HG03280 (cell line): ENCODE results near the gene FOXQ1.

Experiments used
- ATAC-seq: cut with Tn5 transposase; IDR thresholded peaks from one replicate; pipeline ENCODE4 v1.9.1; 2021; ENCODE audit warnings: mild to moderate bottlenecking, moderate library complexity; ENCODE audit not compliant: unreplicated experiment

The FOXQ1 gene, protein sequence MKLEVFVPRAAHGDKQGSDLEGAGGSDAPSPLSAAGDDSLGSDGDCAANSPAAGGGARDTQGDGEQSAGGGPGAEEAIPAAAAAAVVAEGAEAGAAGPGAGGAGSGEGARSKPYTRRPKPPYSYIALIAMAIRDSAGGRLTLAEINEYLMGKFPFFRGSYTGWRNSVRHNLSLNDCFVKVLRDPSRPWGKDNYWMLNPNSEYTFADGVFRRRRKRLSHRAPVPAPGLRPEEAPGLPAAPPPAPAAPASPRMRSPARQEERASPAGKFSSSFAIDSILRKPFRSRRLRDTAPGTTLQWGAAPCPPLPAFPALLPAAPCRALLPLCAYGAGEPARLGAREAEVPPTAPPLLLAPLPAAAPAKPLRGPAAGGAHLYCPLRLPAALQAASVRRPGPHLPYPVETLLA

DNA sequence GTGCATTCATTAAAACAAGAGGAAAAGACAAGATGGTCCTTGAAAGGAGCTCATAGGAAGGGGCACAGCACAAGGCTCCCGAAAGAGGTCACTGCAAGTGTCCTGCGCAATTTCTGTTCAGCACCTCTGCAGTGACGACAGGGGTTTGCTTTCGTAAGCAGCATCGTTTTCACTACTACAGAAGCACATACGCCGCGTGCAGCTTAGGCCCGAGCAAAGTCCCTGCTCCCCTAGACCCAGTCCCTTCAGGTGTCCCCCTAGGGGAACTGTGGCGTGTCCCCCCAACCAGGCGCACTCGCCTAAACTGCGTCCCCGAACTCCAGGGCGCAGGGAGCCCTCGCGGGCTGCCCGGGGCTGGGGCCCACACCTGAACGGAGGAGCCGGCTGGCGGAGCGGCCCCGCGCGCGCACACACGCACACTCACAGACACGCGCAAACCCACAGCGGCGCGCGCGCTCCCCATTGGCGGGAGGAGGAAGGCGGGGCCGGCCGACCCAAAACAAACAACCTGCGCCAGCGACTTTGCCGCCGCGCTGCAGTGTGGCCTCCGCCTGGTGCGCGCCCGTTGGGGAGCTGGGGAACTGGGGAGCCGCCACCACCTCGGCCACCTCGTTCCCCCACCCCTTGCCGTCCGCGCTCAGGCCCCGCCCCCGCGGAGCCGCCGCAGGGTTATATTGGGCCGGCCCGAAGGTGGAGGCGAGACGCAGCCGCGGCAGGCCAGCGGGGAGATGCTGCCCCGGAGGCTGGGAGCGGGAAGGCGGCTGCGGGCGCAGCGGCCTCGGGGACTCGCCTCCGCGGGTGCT is at the start of gene FOXQ1:
Gene FOXQ1 (plus strand): TSS at position 699 of the 803 bp plus-strand sequence. CDS start 607 bp downstream, outside the sequence.
- ATAC-seq, result no peak

DNA sequence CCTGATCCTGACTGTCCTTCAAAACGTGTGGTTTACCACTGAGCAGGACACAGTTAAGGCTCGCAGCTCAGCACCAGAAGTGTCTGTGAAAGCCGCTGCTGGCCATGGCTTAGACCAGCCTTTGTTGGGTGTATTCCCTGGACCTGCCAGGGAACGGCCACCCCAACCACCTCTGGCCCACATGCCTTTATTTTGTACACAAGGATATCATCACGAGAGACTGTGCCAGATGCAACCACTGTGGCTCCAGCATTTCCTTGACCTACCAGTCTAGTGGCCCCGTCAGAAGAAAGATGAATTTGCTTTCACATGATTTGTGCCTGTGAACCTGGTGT is 49.2 kb upstream of the FOXQ1 start:
- ATAC-seq, result no peak

DNA sequence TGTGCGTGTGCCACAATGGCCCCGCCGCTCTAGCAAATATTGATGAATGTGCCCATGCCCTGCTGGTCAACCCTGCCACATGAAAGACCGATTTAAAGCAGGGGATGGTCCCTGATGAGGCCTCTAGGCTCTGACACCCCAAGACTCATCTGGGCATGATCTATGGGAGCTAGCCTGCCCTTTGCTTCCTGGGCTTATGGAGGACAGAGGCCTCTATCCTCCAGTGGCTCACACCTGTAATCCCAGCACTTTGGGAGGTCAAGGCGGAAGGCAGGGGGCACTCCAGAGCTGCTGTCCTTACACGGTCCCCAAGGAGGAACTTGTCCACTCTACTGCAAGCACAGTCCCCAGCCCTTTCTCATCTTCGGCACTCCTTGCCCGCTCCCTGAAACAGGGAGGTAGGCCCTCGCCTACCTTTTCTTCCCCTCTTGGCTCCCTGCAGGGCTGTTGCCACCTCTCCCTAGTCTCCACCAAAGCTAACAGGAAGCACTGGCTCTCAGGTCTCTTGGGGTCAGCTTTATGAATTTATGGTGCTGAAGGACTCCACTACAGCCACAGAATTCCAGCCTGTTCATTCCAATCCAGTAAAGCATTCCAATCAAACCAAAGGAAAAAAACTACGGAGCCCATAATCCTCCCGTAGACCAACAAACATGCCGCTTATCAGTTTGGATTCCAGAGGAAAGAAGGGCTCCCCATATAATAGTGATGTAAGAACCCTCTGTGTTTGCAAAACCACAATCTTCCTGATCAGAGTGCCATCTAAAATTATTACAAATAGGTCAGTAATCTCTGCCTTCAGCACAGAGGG is 48.7 kb upstream of the FOXQ1 start:
- ATAC-seq, result no peak

DNA sequence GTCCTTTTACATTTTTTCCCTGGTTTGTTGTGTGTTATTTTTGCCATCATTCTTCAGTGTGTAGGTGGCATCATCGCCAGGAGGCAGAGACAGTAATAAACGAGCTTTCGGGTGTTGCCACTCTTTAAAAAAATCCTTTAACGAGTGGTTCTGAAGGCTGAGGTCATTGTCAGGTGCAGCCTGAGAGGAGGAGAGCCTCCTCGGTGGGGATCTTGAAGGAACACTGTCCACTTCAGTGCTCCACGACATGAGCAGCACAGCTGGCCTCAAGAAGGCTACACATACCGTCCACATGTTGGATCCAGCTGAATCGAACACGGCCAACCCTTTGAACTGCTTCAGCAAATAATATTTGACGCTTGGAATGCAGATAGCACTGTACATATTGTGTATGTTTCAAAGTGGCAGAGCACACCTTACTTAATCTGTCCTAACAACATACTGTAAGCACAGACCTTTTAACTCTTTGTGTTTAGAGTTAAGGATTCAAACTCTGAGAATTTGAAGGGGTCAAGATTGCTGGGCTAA is 48.0 kb upstream of the FOXQ1 start:
- no peak for ATAC-seq

DNA sequence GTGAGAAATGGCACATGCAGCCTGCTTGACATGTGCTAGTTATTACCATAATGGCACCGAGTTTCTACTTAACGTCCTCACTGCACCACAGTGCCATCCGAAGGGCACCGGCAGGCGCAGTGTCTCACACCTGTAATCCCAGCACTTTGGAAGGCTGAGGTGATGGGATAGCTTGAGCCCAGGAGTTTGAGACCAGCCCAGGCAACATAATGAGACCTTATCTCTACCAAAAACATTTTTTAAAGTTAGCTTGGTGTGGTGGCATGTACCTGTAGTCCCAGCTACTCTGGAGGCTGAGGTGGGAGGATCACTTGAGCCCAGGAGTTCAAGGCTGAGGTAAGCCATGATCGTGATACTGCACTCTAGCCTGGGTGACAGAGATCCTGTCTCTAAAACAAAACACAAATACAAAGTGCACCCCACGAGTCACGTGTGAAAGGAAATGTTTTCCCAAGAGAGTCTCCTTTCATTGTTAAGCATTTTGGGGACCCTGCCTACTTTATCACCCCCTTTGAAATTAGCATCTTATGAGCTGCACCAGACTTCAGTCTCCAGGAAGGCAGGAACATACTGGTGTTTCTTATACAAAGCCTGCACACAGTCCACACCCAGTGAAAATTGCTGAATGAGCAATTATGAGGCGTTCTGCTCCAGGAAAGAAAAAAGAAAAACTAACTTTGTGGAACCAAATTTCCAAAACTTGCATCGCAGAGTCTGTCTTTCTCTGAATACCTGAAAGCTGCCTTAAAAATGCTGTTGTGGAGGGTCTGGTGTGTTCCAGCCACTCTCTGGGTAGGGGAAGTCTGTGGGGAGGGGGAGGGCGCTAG is 47.1 kb upstream of the FOXQ1 start:
- ATAC-seq, result no peak

DNA sequence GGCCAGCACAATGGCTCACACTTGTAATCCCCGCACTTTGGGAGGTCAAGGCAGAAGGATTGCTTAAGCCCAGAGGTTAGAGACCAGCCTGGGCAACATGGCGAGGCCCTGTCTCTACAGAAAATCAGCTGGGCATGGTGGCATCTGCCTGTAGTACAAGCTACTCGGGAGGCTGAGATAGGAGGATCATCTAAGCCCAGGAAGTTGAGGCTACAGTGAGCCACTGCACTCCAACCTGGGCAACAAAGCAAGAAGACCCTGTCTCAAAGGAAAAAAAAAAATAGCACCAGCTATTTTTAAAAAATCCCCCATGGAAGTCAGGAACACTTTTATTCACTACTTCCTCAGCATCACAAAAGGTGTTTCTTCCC is 45.2 kb upstream of the FOXQ1 start:
- no peak for ATAC-seq

DNA sequence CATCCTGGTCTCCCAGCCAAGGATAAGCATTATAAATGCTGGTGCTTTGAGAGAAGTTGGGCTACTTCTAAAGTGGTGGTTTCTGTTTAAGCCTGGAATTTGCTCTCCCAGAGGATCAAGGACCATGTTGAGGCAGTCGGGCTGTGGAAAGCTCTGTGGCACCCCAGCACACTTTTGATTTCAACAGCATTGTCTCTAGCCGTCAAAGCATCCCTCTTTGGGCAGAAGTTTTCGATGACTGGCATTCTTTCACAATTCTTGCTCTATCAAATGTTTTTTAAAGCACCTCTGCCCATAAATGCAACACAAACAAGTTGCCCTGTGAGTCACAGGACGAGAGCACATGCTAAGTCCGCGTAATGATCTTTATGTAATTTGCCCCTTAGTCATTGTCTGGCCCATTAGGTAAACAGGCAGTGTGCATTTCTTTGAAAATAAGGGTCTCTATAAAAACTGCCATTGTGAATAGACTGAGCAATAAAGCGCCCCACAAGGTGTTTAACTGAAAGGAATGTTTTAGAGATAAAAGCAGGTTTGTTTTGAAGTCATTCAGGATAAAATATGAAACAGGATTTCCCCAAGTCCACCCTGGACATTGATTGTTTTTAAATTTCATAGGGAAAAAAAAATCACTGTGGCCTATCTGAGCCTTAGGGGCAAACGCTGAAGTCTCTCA is 44.7 kb upstream of the FOXQ1 start:
- no peak for ATAC-seq

DNA sequence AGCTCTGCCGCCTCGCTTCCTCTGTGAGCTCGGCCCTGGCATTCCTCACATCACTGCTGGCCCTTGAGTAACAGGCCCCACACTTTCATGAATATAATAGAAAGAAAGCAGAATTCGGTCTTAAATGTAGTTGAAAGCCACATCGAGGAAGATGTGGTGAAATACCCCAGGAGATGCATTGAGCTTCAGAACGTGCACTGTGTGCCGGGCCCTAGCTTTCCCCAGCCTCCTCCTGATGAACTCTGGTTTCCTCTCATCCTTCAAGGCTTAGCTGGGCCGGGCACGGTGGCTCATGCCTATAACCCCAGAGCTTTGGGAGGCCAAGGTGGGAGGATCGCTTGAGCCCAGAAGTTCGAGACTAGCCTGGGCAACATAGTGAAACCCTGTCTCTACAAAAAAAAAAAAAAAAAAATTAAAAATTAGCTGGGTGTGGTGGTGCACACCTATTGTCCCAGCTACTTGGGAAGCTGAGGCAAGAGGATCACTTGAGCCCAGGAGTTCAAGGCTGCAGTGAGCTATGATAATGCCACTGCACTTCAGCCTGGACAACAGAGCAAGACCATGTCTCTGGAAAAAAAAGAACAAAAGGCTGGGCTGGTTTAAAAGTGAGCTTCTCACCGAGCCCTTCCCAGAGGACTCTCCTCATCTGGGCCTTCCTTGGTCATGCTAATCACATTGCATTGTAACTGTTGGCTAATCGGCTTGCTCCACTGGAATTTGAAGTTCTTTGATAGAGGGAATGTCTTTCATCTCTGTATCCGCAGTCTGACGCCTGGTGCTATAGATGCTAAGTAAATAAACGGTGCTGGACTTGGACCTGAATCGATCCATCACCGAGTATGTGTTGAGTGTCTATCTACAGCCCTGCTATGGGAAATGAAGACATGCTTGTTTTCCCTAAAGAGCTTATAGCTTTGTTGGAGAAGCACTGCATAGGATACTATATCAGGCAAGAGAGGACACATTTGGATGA is 43.8 kb upstream of the FOXQ1 start:
- ATAC-seq, result no peak

DNA sequence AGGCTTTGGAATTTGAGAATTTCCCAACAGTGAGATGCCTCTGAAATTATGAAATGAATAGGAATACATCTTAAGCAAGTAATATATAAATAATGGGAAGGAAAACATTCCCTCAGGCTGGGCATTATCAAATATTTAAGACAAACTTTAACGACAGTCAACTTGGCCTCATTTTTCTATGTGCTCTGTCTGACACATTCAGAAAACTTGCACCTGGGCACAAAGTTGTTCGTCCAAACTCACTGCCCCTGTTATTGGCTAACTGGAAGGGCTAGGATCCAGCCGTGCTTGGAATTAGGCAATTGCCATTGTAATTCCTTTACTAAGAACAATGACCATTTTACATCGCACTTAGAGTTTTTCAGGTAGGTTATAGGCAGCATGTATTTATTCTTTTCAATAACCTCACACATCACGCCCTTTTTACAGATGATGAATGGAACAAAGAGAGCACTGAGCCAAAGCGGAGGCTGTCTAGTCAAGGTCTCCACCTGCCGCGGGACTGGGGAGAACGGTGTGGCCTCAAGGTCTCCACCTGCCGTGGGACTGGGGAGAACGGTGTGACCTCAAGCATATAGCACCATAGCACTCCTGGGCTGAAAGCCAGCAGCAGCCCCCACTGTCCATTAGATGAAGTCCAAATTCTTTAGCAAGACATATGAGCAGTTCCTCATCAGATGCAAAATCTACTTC is 40.7 kb upstream of the FOXQ1 start:
- ATAC-seq, result no peak

DNA sequence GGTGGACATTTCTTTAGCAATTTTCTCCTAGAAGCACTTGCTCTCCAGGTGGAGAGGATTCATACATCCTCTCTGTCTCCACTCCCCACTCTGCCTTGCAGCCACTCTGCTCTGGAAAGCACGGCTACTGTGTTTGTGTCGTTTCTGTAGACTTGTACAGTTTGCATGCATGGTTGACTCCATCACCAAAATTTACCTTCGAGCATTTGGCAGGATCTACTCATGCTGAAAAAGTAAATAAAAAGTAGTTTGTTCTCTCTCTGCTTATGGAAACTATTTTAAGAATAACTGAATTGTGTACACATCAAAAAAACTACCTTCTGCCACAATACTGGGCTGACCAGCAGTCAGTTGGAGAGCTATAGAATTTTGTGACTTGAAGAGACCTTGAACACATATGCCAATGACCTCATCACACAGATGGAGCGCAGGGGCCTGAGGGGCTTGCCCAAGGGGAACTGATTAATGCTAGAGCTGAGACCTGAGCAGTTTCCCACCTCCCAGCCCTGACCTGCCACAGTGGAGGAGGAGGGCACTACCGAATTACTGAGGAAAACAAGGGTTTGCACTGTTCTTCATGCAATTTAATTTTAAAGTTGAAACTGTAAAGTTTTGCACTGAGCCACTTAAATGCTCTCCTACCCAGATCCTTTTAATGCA is 33.7 kb upstream of the FOXQ1 start:
- ATAC-seq, result no peak

DNA sequence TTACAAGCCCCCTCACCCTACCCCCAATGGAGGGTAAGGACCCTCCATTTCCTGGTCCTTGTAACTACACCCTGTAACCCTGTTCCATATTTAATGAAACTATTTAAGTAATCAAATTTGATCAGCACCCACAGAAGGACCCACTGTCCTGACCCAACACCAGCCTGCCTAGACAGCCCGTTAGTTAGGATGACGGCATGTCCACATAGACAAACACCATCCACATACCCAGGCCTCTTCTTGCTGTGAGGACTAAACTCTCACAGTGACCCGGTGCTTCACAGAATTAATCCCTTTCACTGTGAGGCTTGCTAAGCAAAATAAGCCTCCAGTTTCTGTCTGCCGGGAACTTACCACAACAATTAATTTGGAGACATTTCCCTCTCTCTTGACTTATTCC is 32.8 kb upstream of the FOXQ1 start:
- no peak for ATAC-seq

DNA sequence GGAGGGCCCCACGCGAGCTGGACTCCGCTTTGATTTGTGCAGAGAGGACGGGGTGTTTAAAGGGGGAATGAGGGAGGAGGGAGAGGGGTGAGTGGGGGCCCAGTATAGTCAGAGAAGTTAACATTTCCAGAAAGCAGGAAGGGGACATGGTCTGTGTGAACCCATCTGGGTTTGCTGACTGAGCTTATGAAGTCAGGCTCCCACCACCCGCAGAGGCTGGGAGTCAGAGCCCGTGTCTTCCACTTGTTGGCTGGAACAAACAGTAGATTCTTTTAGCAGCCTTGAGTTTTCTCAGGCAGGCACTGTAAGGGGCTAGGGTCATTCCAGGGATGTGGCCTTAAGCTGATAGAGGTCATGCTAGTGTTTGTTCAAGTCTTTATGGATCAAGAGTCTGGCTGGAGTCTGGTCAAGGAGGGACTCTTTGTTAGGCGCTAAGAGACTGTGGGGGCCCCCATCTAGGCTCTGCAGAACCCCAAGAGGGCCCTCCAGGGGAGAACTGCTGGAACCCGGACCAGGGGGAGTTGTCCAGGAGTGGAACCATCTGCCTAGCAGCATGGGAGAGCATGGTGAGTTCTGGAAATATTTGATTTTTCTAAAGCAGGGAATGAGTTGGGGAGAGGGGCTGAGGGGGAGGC is 31.1 kb upstream of the FOXQ1 start:
- ATAC-seq, result no peak

DNA sequence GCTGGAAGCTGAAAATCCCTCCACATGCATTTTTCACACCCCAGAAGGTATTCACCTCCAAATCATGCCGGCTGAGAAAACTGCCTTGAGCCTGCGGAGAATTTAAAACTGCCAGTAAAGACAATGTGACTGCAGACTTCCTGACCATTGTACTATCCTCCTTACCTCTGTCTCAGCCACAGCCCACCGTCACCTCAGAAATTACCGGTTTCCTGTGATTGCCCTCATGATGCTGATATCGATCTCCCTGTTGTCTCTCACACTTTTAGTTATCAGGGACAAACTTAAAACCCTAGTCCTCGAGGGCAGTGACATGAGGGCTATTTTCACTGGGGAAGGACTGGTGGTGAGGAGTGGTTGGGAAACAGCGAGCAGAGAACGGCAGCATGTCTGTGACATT is 30.2 kb upstream of the FOXQ1 start:
- no peak for ATAC-seq

DNA sequence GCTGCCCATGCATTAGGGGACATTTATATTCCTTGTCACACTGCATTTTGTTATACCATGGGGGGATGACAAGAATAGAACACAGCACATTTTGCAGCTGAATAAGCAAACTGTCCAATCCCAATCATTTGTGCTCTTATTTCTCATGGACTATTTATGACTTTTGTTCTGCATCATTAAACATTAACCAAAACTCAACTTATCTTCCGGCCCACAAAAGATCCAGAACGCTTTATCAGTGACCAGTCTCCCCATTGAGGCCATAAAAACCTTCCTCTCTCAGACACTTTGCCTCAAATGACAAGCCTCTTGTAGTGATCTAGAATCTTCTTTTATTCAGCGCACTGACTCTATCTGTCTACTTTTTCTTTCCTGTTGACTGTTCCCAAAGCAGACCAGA is 28.4 kb upstream of the FOXQ1 start:
- no peak for ATAC-seq

DNA sequence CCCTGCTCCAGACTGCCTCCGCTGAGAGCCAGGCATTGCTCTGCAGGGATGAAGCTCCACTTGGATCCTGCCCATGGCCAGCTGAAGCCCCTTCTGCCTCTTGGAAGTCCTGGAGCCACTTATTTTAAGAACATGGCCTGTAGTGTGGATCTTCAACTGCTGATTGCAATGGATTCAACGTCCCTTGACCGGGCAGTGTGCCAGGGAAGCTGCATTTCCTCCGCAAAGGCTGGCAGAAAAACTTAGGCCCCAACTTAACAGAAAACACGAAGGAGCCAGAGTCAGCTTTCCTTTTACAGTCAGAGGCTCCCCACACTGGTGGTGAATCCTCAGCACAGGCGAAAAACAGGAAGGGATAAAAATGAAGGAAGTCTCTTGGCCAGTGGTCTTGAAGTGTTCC is 26.3 kb upstream of the FOXQ1 start:
- no peak for ATAC-seq

DNA sequence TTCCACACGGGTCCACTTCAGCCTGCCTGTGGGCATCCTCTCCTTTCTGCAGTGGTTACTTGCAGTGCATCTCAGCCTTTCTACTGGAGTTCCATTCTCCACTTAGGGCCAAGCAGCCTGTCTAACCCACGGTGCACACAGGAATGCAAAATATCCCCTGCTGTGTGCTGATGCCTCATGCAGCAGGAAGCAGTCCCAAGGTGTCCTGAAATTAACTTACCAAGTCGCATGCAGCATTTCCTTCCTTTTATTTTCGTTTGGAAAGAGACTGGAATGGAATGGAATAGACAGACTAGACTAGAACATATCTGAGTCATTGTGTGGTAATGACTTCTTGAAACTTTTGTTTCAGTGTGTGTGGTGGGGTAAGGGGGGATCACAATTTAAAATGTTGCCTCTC is 25.9 kb upstream of the FOXQ1 start:
- no peak for ATAC-seq

DNA sequence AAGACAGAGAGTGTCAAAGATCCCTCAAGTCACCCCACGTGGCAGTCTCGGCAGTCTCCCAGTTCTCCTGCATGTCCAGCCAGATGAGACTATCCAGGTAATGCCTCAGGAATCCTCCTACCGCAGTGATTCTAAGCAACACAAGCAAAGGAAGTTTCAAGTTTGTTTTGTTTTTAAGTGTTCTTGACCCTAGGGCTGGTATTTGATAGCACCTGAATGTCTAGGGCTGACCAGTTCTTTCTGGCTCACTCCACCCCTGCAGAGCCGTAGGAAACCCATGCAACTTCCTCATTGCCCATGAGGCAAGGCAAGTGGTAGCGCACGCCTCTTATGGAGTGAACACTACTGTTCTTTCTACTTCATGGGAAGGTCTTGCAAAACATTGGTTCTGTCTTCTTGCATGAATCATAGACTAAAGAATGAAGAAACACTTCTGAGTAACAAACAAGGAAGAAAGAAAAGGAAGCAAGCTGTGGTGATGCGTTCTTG is 24.8 kb upstream of the FOXQ1 start:
- ATAC-seq, result no peak
